ENCODE data around the gene FKBP15.
"Not testable (repeated sequence)": the region's sequence is repeated elsewhere in the genome, so short reads cannot be mapped to it uniquely, and the experiment has no call there.

FKBP15 gene

DNA sequence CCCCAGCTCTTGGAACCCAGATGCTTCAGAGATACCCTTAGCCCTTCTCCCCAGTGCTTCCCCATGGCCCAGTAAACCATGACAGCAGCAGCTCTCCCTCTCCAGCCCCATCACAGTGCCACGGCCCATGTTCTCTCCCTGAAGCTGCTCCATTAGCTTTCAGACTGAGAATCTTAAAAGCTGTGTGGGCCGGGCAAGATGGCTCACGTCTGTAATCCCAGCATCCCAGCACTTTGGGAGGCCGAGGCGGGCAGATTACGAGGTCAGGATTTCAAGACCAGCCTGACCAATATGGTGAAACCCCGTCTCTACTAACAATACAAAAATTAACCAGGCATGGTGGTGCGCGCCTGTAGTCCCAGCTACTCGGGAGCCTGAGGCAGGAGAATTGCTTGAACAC, 71.5 kb downstream of the FKBP15 start:
- not testable (repeated sequence) for DNase-seq (ENCODE audit: low read depth)

DNA sequence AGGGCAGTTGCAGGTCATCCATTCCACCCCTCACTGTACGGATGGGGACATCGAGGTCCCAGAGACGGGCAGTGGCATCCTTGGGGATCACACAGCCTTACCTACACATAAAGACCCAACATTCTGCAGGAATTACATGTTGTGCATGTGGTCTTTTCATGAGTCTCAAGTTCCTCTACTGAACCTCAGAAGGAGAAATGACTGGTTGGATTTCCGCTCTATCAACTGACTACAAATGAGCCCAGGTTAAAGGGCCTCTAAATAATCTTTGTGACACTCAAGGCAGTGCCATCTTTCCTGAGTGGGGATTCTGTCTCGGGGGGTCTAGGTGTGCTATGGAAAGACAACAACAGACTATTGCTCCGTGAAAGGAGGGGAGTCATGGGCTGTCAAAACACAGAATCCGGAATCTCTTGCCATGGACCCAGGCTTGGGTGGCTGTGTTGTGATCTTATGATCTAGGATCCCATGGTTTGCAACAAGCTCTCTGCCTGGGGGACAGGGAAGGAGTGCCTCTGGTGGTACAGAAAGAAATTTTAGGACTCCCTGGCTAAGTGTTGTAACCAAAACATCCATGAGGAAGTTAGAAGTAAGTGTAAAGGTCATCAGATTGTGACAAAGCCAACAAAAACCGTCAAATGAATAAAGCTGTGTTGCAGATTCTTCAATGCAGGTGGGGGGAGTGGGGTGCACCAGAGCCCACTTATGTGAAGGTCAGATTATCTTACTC, 72.1 kb downstream of the FKBP15 start:
- no peak for DNase-seq (ENCODE audit: low read depth)

DNA sequence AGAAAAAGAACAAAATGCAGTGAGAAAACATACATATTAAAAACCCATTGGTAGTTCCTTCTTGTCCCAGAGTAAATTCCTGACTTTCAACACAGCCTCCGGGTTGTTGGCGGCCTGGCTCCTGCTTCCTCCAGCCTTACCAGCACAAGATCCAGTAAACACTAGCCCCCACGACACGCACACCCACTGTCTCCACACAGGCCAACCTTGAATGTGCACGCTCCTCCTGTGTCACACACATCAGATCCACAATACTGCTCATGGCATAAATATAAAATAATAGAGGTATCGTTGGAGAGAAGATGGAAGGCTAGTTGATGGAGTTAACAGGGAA, 72.7 kb downstream of the FKBP15 start:
- DNase-seq (ENCODE audit: low read depth) = no peak

DNA sequence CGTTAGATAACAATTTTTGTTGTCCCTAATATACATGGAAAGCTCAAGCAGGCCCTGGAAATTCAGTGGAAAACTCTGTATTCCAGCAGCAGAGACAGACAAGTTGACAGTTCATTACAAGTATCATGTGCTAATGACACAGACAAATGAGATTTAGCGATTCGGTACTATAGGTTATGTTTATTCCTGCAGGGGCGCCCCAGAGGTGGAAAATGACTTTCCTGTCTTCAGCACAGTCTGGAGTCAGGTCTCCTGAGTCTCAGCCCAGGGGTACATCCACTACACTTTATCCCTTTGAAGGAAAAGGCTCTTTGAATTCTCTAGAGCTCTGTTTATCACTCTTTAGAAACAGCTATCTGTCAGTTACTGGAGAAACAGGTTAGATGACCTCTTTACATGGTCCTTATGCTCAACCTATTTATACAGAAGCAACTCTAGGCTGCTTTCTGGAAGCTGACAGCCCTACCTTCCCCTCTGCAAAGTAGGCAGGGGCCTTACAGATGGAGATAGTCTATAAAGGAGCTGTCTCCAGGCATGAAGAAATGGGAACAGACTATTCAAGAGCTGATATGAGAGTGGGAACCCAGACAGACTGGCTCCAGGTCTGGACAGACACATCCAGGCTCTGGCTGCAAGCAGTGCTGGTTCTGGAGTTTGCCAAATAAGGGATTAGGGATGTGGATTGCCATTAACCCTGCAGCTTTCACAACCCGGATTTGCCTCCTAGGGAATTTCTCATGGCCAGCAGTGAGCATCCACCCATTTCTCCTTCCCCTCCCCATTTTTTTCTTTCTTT, 77.4 kb downstream of the FKBP15 start:
- DNase-seq (ENCODE audit: low read depth) = no peak

DNA sequence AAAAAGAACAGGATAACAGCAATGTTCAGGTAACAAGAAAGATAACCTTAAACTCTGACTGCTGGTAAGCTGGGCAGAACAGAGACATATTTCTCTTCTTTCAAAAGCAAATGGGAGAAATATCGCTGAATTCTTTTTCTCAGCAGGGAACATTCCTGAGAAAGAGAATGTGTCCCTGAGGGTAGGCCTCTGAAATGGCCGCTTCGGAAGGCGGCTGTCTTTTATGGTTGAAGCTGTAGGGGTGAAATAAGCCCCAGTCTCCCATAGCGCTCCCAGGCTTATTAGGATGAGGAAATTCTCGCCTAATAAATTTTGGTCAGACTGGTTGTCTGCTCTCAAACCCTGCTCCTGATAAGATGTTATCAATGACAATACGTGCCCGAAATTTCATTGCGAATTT, 80.2 kb downstream of the FKBP15 start:
- DNase-seq (ENCODE audit: low read depth) = not testable (repeated sequence)

DNA sequence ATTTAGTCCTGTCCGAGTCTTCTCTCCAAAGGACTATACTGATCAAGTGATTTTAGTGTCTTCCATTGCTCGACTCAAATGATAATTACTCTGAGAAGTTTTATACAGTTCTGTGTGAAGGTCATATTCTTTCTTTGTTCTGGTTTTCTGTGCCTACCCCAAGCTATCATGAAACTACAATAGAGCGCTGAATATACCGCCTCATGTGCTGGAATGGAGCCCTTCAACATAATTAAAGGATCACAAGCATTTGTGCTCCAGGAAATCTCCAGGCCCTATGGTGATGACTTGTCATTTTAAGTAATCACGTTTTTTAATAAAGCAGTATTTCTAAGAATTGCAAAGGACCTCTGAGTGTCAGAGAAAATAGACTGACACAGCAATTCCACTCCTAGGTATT, 81.1 kb downstream of the FKBP15 start:
- no peak for DNase-seq (ENCODE audit: low read depth)

DNA sequence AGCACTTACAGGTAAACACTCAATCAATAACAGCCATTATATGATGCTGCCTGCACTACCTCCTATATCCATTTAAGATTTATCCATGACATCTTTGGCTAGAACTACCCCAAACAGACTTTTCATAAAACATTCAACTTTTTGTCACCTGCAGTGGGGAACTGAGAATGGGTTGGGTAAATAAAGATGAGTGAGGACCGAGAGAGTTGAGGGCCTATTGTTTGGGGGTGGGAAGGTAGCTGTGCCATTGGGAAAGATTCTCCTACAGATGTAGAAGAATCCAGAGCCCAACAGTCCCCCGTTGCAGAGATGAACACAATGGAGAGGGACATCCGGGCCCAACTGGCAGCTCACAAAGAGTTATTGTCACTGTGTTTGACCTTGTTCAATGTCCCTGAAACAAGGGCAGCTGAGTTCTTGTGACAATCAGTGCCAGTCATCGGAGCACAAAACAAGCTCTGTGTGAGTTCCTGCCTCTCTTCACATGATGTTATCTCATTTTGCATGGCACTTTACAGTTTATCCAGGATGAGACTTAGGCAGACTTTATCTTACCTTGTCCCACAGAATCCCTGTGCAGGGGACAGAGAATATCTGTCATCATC, 81.8 kb downstream of the FKBP15 start:
- DNase-seq (ENCODE audit: low read depth) = no peak

DNA sequence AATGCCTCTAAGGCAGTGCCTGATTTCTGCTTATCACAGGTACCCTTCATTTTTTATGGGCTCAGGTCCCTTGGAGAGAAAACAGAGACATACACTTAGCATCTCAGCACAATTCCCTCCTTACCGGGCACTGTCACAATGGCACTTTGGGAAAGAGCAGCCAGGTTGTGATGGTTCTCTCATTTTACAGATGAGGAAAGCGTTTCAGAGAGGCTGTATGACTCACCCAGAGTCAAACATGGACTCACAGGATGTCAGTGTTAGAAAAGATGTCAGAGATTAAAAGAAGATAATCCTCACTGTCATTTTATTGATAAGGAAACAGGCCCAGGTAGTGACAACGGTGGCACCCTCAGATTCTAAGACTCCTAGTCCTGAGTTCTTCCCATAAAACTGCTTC, 82.3 kb downstream of the FKBP15 start:
- DNase-seq (ENCODE audit: low read depth) = no peak

DNA sequence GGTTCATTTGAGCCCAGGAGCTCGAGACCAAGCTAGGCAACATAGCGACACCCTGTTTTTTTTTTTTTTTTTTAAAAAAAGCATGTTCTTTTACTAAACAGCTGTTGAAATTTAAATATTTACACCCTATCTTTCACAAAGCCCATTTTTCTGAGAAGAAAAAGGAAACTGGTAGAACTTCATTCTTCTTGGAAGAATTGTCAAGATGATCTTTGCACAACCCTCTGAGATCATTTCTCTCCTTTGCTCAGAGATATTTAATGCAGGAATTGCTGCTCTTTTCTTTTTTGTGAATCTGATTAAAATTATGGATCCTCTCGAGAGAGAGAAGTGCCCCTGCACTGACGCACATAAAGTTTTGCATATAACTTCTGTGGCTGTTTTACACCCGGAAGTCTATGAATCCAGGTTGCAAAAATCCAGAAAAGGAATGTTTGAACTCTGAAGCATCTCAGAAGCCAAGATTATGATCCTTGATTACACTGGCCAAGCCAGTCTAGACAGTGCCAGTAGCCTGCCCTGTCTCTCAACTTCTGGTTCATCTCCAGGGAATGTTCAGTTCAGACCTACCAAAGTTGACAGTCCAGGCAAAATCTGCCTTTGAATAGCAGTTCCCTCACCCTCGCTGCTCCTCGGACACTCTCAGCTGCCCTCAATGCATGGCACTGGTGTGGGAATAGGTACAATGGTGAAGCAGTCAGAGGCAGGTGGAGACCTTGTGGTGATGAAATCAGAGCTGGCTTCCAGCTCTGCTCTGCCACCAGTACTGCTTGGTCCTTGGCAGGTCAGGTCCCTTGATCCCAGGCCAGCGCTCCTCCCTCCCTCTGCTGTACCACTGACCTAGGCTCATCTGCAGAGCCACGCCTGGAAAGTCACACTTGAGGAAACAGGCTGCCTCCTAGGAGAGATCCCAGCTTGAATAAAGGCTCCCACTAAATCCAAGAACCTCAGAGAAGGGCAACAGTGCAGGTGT, 83.6 kb downstream of the FKBP15 start:
- no peak for DNase-seq (ENCODE audit: low read depth)

DNA sequence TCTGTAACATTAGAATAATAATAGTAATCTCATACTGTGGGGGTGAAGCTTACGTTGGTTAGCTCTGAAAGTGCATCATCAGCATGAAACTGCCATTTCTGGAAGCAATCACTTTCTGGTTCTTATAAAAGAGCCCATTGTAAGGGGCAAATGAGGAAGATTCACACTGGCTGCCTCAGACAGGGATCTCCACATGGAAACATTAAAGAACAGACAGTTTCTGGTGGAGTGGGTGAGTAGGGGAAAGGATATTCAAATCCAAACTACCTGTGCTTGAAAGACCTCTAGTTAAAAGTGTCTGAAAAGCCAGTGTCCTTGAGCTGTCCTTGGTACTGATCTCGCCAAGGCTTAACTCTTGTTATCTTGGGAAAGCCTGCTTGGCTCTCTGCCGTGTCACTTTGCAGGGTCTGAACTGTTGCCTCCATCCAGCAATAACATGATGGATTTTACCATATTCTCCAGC, 89.4 kb downstream of the FKBP15 start:
- DNase-seq (ENCODE audit: low read depth) = no peak

DNA sequence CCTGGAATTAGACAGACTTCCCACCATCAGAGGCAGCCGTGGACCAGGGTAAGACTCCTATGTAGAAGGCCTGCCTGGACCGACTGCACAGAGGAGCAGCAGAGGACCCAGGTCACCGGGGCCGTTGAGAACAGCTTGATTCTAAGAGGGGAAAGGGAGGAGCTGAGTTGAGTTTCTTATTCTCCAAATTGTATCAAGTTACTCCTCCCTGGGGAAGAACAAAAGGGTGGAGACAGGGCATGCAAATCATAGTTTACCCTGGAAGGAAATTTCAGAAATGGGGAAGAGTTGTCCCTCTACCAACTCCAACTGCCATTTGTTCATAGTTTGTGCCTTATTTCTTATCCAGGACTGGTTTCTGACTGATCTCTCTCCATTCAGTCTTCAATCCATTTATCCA, 91.2 kb downstream of the FKBP15 start:
- no peak for DNase-seq (ENCODE audit: low read depth)

DNA sequence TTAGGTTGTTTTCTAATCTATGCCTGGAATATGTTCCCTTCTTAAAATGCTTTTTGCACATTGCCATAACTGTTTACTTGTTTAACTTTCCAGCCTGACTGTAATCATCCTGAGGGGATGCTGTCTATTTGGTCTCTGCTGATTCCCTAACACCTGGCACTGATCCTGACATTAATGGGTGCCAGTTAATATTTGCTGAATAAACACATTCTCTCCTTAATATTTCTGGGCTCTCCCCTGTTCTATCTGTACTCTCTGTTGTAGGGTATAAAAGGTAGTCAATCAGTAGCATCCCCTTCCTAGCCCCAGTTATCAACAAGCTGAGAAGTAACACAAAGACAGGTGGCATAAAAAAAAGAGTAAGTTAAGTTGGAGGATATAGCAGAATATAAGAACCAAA, 91.6 kb downstream of the FKBP15 start:
- no peak for DNase-seq (ENCODE audit: low read depth)

DNA sequence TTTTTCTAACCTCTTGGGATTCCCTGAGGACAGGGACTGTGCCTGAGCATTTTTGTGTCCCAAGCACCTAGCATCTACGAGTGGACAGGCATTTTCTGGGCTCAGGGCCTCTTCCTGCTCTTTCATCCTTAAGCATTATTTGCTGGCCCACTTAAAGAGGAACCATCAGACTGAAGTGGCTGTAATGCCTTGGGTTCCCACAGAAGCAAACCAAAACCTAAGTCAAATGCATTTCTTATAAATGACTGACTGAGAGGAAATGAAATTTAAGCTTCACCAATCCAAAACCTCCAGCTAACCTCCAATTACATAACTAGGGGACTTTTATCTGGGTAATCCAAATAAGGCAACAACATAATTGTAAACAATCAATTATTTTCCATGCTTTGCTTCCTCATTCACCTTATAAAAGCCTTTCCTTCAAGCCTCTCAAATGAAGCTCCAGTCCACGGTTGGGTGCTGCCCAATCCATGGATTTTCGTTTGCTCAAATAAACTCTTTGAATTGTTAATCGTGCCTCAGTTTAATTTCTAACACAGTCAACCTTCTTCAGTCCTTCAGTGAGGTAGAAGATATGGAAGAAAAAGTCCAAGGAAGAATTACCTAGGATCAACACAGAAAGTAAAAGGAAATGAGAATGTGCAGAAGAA, 95.6 kb downstream of the FKBP15 start:
- no peak for DNase-seq (ENCODE audit: low read depth)

DNA sequence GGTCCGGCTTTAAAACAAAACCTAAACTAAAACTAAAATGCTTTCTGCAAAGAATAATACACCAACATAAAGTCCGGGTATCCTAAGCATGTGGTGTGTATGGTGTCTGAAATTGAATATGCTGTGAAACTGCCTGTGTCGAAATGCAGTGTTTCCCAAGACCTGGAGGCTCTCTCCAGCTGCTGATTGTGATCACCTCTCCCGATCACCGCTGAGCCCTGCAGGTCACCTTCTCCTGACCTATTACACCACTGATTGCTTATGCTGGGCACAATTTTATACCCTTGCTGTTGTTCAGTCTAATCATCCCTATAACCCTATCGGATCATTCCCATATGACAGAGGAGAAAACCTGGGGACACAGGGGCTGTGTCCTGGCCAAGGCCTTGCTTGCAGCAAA, 102.2 kb downstream of the FKBP15 start:
- DNase-seq (ENCODE audit: low read depth) = not testable (repeated sequence)
